Measurements from ENCODE around the gene NCKAP5. TPM values are rescaled to one million over a fixed set of nuclear protein-coding genes. Genes with fewer than 3 reads are reported as not detected.

NCKAP5 gene
- total and polyA plus RNA-seq, 10 donors: 0.39 to 6.0 (median 3.3) TPM

GRCh38 chr2:133360882-133361281 is 207.4 kb downstream of the NCKAP5 start:
- WGBS, 5 donors: 78 to 97% (median 94%) methylated on average over 1 of the region's 1 CpG
- no peak for DNase-seq
- no peaks in the 10 kb centered on the region for H3K4me1 ChIP-seq
- TF ChIP-seq POLR2A (IDR thresholded peaks at IDR 0.05) (no peak), CTCF (IDR thresholded peaks at IDR 0.05 in 8 of 11, conservative IDR thresholded peaks at IDR 0.05 in 3 of 11) (no peak), POLR2AphosphoS5 (IDR thresholded peaks at IDR 0.05) (no peak)
- no peaks in the 10 kb centered on the region for H3K27me3 ChIP-seq (replicated peaks in 1 of 7)
- no peak overlapping the region for H3K27ac ChIP-seq
- no peak overlapping the region for H3K4me3 ChIP-seq
- H3K9me3 ChIP-seq: no peaks in the 10 kb centered on the region
- intact Hi-C loops (cut with DNase I; ENCODE audit: low total_unique reads): no loop called here
- no peaks in the 10 kb centered on the region for H3K36me3 ChIP-seq

- no peak for DNase-seq
- Histone ChIP-seq H3K4me1 (no peaks in the 10 kb centered on the region), H3K4me3 (no peak overlapping the region), H3K27me3 (replicated peaks in 1 of 7) (no peaks in the 10 kb centered on the region), H3K9me3 (no peaks in the 10 kb centered on the region), H3K36me3 (no peaks in the 10 kb centered on the region), H3K27ac (no peak overlapping the region)
- TF ChIP-seq CTCF (IDR thresholded peaks at IDR 0.05 in 8 of 11, conservative IDR thresholded peaks at IDR 0.05 in 3 of 11): no peak
- TF ChIP-seq POLR2AphosphoS5 (IDR thresholded peaks at IDR 0.05): no peak
- TF ChIP-seq POLR2A (IDR thresholded peaks at IDR 0.05): no peak
- WGBS, 5 donors: 68 to 80% (median 76%) methylated on average over 3 of the region's 3 CpGs
- intact Hi-C loops (cut with DNase I; ENCODE audit: low total_unique reads): no loop called here
These were observed 208.1 kb downstream of the NCKAP5 start for GRCh38 chr2:133360190-133360589.

GRCh38 chr2:133352719-133353118 is 215.5 kb downstream of the NCKAP5 start:
- no peak for DNase-seq
- Histone ChIP-seq H3K9me3 (no peaks in the 10 kb centered on the region), H3K36me3 (no peaks in the 10 kb centered on the region), H3K27me3 (replicated peaks in 1 of 7) (no peaks in the 10 kb centered on the region), H3K4me1 (no peaks in the 10 kb centered on the region), H3K27ac (no peak overlapping the region), H3K4me3 (no peak overlapping the region)
- 70 to 81% (median 77%) methylated on average over 1 of the region's 1 CpG for WGBS, 5 donors
- intact Hi-C loops (cut with DNase I; ENCODE audit: low total_unique reads): no loop called here
- TF ChIP-seq CTCF (IDR thresholded peaks at IDR 0.05 in 8 of 11, conservative IDR thresholded peaks at IDR 0.05 in 3 of 11) (no peak), POLR2AphosphoS5 (IDR thresholded peaks at IDR 0.05) (no peak), POLR2A (IDR thresholded peaks at IDR 0.05) (no peak)

- Histone ChIP-seq H3K4me3 (no peak overlapping the region), H3K27ac (no peak overlapping the region), H3K9me3 (no peaks in the 10 kb centered on the region), H3K4me1 (no peaks in the 10 kb centered on the region), H3K27me3 (replicated peaks in 1 of 7) (no peaks in the 10 kb centered on the region), H3K36me3 (no peaks in the 10 kb centered on the region)
- TF ChIP-seq POLR2A (IDR thresholded peaks at IDR 0.05) (no peak), POLR2AphosphoS5 (IDR thresholded peaks at IDR 0.05) (no peak), CTCF (IDR thresholded peaks at IDR 0.05 in 8 of 11, conservative IDR thresholded peaks at IDR 0.05 in 3 of 11) (no peak)
- no peak for DNase-seq
- WGBS, 5 donors: 68 to 81% (median 80%) methylated on average over 4 of the region's 4 CpGs
- intact Hi-C loops (cut with DNase I; ENCODE audit: low total_unique reads): no loop called here
These were observed 221.6 kb downstream of the NCKAP5 start for GRCh38 chr2:133346654-133347053.

Measured in spleen (tissue), 11 donors.